Measurements from ENCODE around the gene SNAPC5. TPM values are rescaled to one million over a fixed set of nuclear protein-coding genes. Genes with fewer than 3 reads are reported as not detected.

Gene SNAPC5
- total and polyA plus RNA-seq, 7 donors: 32.7 to 86.0 (median 34.7) TPM

- intact Hi-C loops (cut with DNase I): loop anchor here in 1 of 2 donors (10.0 kb wide), 1 partner anchor 1466 kb away; no protein-coding TSS in a partner anchor
- H3K4me1 ChIP-seq: peaks cover 5% of the 10 kb centered on the region
- DNase-seq: no peak
- no peak overlapping the region for H3K27ac ChIP-seq
- TF ChIP-seq CTCF (IDR thresholded peaks at IDR 0.05): no peak
- peaks cover 0 to 33% of the 10 kb centered on the region in 2 donors for H3K36me3 ChIP-seq (ENCODE audit: insufficient read depth in 1 of 2, low read depth in 1 of 2)
- no peaks in the 10 kb centered on the region for H3K9me3 ChIP-seq
- no peaks in the 10 kb centered on the region for H3K27me3 ChIP-seq (ENCODE audit: insufficient read depth in 3 of 3, low read length in 2 of 3)
- no peak for ATAC-seq
- H3K4me3 ChIP-seq: no peak overlapping the region
- WGBS, 3 donors: 76 to 89% (median 88%) methylated on average over 10 of the region's 10 CpGs
Measured at GRCh38 chr15:66481107-66481856, 16.3 kb downstream of the SNAPC5 start.

GRCh38 chr15:66480267-66480666 lies 17.3 kb downstream of the SNAPC5 start:
- no peak for TF ChIP-seq CTCF (IDR thresholded peaks at IDR 0.05)
- 79 to 89% (median 85%) methylated on average over 6 of the region's 6 CpGs for WGBS, 3 donors
- Histone ChIP-seq H3K4me1 (peaks cover 5% of the 10 kb centered on the region), H3K9me3 (no peaks in the 10 kb centered on the region), H3K27ac (no peak overlapping the region), H3K27me3 (ENCODE audit: insufficient read depth in 3 of 3, low read length in 2 of 3) (no peaks in the 10 kb centered on the region), H3K4me3 (no peak overlapping the region), H3K36me3 (ENCODE audit: insufficient read depth in 1 of 2, low read depth in 1 of 2) (peaks cover 0 to 23% of the 10 kb centered on the region in 2 donors)
- no peak for ATAC-seq
- DNase-seq: no peak
- intact Hi-C loops (cut with DNase I): loop anchor here in 1 of 2 donors (10.0 kb wide), 1 partner anchor 1465 kb away; no protein-coding TSS in a partner anchor

- Histone ChIP-seq H3K27me3 (ENCODE audit: insufficient read depth in 3 of 3, low read length in 2 of 3) (no peaks in the 10 kb centered on the region), H3K4me3 (no peak overlapping the region), H3K27ac (no peak overlapping the region), H3K36me3 (ENCODE audit: insufficient read depth in 1 of 2, low read depth in 1 of 2) (peaks cover 0 to 12% of the 10 kb centered on the region in 2 donors), H3K4me1 (peaks cover 4% of the 10 kb centered on the region), H3K9me3 (no peaks in the 10 kb centered on the region)
- ATAC-seq (no peak), DNase-seq (no peak)
- no peak for TF ChIP-seq CTCF (IDR thresholded peaks at IDR 0.05)
- WGBS, 3 donors: 85 to 98% (median 92%) methylated on average over 2 of the region's 2 CpGs
- intact Hi-C loops (cut with DNase I): loop anchor here in 1 of 2 donors (5.0 kb wide), 1 partner anchor 75 kb away; no protein-coding TSS in a partner anchor
Measured at GRCh38 chr15:66477011-66477410, 20.6 kb downstream of the SNAPC5 start.

GRCh38 chr15:66476535-66476934 lies 21.0 kb downstream of the SNAPC5 start:
- intact Hi-C loops (cut with DNase I): loop anchor here in 1 of 2 donors (5.0 kb wide), 1 partner anchor 74 kb away; no protein-coding TSS in a partner anchor
- no peak for DNase-seq
- no peak for ATAC-seq
- H3K27ac ChIP-seq: no peak overlapping the region
- H3K4me3 ChIP-seq: no peak overlapping the region
- H3K9me3 ChIP-seq: no peaks in the 10 kb centered on the region
- WGBS, 3 donors: 89 to 94% (median 89%) methylated on average over 4 of the region's 4 CpGs
- H3K36me3 ChIP-seq (ENCODE audit: insufficient read depth in 1 of 2, low read depth in 1 of 2): peaks cover 0 to 7% of the 10 kb centered on the region in 2 donors
- H3K4me1 ChIP-seq: peaks cover 5% of the 10 kb centered on the region
- H3K27me3 ChIP-seq (ENCODE audit: insufficient read depth in 3 of 3, low read length in 2 of 3): no peaks in the 10 kb centered on the region
- TF ChIP-seq CTCF (IDR thresholded peaks at IDR 0.05): no peak
